ENCODE measurements around the gene FPR3.
"Not testable (repeated sequence)": the region's sequence is repeated elsewhere in the genome, so short reads cannot be mapped to it uniquely, and the experiment has no call there.

Gene FPR3

GRCh38 chr19:51794885-51795490 is at the start of gene FPR3:
FPR3 (plus strand) TSS chr19:51795157; CDS start chr19:51823749, 28,592 bp downstream.
- no peak for DNase-seq (ENCODE audit: low read depth)

- no peak for DNase-seq (ENCODE audit: low read depth)
These were observed 48.2 kb upstream of the FPR3 start for GRCh38 chr19:51746731-51747130.

- DNase-seq (ENCODE audit: low read depth) = peak; percentile 26
These were observed 45.0 kb upstream of the FPR3 start for GRCh38 chr19:51749979-51750378.

- peak; percentile 28 for DNase-seq (ENCODE audit: low read depth)
These were observed 44.4 kb upstream of the FPR3 start for GRCh38 chr19:51750400-51751094.

- peak; percentile 63 for DNase-seq (ENCODE audit: low read depth)
These were observed 43.3 kb upstream of the FPR3 start, which contains the start of gene FPR1 for GRCh38 chr19:51751655-51752054. FPR1 (minus strand) TSS chr19:51751878; CDS start chr19:51746994, 4,884 bp downstream.

- DNase-seq (ENCODE audit: low read depth) = no peak
These were observed 40.8 kb upstream of the FPR3 start for GRCh38 chr19:51754109-51754508.

- DNase-seq (ENCODE audit: low read depth) = no peak
These were observed 40.2 kb upstream of the FPR3 start for GRCh38 chr19:51754770-51755169.

- no peak for DNase-seq (ENCODE audit: low read depth)
These were observed 39.4 kb upstream of the FPR3 start for GRCh38 chr19:51755571-51755970.

- DNase-seq (ENCODE audit: low read depth) = no peak
These were observed 34.1 kb upstream of the FPR3 start, which contains the start of gene FPR2 for GRCh38 chr19:51760697-51761356. FPR2 (plus strand) TSS chr19:51761180; CDS start chr19:51768659, 7,479 bp downstream.

GRCh38 chr19:51761696-51762095 is 33.3 kb upstream of the FPR3 start:
- no peak for DNase-seq (ENCODE audit: low read depth)

GRCh38 chr19:51765086-51765485 is 29.9 kb upstream of the FPR3 start:
- no peak for DNase-seq (ENCODE audit: low read depth)

GRCh38 chr19:51766461-51766860 is 28.5 kb upstream of the FPR3 start:
- no peak for DNase-seq (ENCODE audit: low read depth)

GRCh38 chr19:51771376-51772130 is 23.4 kb upstream of the FPR3 start:
- DNase-seq (ENCODE audit: low read depth) = peak; percentile 8

GRCh38 chr19:51772977-51773376 is 22.0 kb upstream of the FPR3 start:
- no peak for DNase-seq (ENCODE audit: low read depth)

GRCh38 chr19:51776561-51776960 is 18.4 kb upstream of the FPR3 start:
- DNase-seq (ENCODE audit: low read depth) = not testable (repeated sequence)

- peak; percentile 84 for DNase-seq (ENCODE audit: low read depth)
These were observed 17.1 kb upstream of the FPR3 start for GRCh38 chr19:51777570-51778462.

GRCh38 chr19:51779181-51779580 is 15.8 kb upstream of the FPR3 start:
- no peak for DNase-seq (ENCODE audit: low read depth)

GRCh38 chr19:51779703-51780102 is 15.3 kb upstream of the FPR3 start:
- no peak for DNase-seq (ENCODE audit: low read depth)

GRCh38 chr19:51780270-51780669 is 14.7 kb upstream of the FPR3 start:
- no peak for DNase-seq (ENCODE audit: low read depth)

GRCh38 chr19:51781999-51782398 is 13.0 kb upstream of the FPR3 start:
- DNase-seq (ENCODE audit: low read depth) = no peak

- peak; percentile 31 for DNase-seq (ENCODE audit: low read depth)
These were observed 11.6 kb upstream of the FPR3 start for GRCh38 chr19:51783372-51783771.
